DMS153 treated with DMSO at 0.1 percent for 48 hours (cell line): ENCODE results near the gene FNIP1.
"Not testable (repeated sequence)": the region's sequence is repeated elsewhere in the genome, so short reads cannot be mapped to it uniquely, and the experiment has no call there.

ENCODE experiments used
- DNase-seq: peaks from one replicate; lab custom pipeline; 2025; ENCODE audit not compliant: unreplicated experiment; lab: John Stamatoyannopoulos, UW

The FNIP1 gene

DNA sequence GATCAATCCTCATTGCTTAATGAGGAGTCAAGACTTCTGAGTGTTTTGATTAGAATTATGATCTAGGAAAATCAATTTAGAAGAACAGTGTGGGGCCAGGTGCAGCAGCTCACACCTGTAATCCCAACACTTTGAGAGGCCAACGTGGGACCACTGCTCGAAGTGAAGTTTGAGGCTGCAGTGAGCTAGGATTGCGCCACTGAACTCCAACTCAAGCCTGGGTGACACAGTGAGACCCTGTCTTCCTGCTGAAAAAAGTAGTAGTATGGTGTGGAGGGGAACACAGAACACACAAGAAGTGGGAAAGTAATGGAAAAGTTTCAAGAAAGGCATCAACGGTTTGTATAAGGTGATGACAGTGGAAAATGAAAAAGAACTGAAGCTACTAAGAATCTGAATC, 9.1 kb downstream of the FNIP1 start:
- no peak for DNase-seq

DNA sequence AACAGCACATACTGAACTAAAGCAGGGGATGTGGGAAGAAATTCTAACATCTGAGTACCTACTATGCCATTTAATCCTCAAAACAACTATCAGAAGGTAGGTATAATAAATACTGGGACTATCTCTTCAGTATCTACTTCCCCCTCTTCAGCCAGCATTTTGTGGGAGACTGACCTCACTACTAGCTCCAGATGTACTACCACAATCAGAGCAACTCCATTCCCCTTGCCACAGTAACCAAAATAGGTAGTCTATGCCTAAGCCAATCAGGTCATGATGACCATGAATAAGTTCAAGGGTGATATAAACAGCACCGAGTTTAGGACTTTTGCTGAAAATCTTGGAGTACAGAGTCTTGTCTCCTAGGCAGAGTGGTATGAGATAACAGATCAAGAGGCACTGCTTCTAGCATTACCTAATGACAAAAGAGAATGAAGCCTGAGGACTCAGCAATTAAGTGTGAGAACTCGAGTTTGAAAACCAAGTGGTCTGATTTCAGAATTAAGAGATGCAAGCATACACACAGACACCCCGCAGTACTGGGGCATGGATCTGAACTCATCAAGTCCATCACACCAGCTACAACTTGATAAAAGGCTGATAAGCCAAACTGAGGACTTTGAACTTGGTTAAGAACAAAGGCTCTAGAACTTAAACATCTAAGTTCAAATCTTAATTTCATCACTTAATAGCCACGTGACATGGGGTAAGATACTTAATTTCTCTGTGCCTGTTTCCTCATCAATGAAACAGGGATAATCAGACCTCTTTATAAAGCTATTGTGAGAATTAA, 9.7 kb downstream of the FNIP1 start:
- DNase-seq, result no peak

GRCh38 chr5:131786036-131786435, 10.8 kb downstream of the FNIP1 start:
- DNase-seq, result no peak

DNA sequence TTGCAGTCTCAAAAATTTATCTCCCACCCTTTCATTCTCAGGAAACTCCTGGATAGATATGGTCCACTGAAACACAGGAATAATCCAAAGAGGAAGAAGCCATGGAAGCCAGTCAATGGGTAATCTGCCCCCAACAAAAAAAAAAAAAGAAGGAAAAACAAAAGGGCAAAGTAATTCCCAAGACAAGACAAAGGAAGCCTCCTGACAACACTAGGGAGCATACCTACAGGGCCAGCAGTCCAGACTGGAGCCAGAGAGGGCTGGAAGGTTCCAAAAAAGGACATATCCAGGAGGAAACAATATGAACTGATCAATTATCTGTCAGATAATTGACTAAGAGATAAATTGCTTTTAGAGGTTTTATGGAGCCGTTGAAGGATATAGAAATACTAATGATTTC, 12.9 kb downstream of the FNIP1 start:
- DNase-seq, result no peak

GRCh38 chr5:131783357-131783756, 13.5 kb downstream of the FNIP1 start:
- no peak for DNase-seq

DNA sequence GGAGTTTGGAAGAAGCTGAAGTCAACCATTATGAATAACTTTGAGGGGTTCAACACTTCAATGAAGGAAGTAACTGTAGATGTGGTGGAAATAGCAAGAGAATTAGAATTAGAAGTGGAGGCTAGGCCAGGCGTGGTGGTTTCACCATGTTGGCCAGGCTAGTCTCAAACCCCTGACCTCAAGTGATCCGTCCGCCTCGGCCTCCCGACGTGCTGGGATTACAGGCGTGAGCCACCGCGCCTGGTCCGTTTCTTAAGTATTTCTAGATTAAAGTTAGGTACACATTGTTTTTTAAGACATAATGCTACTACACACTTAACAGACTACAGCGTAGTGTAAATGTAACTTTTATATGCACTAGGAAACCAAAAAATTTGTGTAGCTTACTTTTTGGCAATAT, 14.1 kb downstream of the FNIP1 start:
- no peak for DNase-seq

- DNase-seq, result not testable (repeated sequence)
Observed at GRCh38 chr5:131778141-131778540, 18.7 kb downstream of the FNIP1 start.

- DNase-seq, result no peak
Observed at GRCh38 chr5:131776450-131776849, 20.4 kb downstream of the FNIP1 start.

DNA sequence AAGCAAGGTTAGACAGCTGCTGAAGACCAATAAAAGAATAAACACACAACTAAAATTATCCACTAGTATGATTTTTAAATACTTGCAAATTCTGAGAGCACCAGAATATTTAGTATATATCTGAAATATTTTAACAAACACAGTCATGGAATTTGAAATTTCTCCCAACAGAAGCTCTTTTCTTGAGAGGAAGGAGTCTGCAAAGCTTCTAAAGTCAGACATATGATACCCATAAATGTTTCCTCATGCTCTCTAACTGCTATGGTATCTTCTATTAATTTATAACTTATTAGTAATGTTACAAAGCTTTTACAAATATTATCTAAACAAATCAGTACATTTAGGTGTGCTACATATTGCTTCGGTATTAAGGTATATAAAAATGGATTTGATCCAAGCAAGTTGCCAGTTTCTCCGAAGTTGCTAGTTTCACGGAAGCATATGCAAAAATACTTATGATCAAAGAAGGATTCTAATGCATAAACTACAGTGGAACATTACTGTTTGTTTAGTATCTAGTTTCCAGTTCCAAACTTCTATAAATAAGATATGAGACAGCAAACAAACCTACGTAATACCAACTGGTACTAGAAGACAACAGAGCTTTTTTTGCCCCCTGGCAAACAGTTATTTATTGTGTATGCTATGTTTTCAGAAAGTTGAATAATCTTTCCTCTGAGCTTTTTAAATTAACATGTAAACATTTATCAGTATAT, 22.0 kb downstream of the FNIP1 start:
- DNase-seq, result no peak

DNA sequence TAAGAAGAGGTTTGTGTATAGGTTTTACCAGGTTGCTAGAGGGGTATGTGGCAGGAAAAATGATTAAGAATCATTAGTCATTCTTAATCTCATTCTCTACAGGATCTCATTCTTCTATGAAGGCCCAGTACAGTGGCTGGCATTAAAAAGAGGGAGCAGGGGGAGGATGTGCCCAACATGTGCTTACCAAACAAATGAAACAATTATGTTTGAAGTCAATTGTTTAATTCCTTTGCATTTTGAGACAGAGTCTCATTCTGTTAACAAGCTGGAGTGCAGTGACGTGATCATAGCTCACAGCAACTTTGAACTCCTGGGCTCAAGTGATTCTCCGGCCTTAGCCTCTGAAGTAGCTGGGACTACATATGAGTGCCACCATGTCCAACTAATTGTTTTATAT, 23.0 kb downstream of the FNIP1 start:
- DNase-seq, result no peak

DNA sequence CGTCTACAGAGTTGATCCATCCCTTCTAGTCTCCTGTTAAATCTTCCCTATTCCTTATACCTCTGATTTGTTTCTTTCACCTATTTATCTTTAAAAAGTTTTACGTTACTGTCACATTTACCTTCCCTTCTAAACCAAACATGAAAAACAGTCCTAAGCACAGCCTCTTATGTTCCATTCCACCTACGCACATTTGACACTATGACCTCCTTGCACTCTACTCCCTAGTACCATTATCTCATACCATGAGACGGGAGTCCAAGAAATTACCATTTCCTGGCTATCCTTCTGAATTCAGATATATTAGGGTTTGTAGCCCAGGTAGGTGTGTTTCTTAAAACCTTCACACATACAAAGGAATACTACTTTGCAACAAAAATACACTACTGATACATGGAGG, 25.1 kb downstream of the FNIP1 start:
- DNase-seq, result no peak

GRCh38 chr5:131769961-131770360, 26.9 kb downstream of the FNIP1 start:
- no peak for DNase-seq

DNA sequence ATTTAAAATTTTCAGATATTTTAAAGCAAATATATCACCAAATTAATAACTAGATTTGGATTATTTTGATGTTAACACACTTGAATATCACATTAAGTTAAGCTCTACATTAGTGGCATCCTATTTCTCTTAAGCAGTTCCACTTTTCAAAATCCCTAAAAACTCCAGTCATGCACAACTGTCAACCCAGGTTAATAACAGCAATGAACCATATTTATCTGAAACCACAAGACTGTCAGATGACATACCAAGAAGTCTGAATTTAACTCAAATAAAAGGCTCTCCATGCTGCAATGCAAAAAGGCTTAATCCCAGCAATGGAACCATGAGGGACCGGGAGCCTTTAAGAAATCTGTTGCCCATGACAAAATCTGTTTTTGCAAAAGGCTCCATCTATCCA, 27.5 kb downstream of the FNIP1 start:
- DNase-seq, result no peak

GRCh38 chr5:131767891-131768290, 28.9 kb downstream of the FNIP1 start:
- DNase-seq, result no peak

GRCh38 chr5:131766689-131767088, 30.1 kb downstream of the FNIP1 start:
- no peak for DNase-seq

DNA sequence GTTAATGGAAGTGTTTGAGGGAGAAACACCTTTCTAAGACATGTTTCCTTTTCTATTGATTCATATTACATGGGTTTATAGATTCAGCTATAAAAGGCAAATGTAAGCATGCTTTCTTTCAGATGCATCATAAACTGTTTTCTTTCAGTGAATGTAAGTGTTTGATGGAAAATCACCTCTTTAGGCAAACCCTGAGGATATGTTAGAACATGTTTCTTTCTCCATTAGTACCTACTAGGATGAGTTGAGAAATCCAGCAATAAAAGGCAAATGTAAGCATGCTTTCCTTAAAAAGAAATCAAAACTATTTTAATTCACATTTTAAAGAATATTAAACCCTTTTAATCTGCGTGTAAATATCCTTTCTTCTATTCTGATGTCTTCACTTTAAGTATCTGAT, 31.6 kb downstream of the FNIP1 start:
- no peak for DNase-seq

- no peak for DNase-seq
Observed at GRCh38 chr5:131763968-131764367, 32.8 kb downstream of the FNIP1 start.

GRCh38 chr5:131760793-131761192, 36.0 kb downstream of the FNIP1 start:
- no peak for DNase-seq

DNA sequence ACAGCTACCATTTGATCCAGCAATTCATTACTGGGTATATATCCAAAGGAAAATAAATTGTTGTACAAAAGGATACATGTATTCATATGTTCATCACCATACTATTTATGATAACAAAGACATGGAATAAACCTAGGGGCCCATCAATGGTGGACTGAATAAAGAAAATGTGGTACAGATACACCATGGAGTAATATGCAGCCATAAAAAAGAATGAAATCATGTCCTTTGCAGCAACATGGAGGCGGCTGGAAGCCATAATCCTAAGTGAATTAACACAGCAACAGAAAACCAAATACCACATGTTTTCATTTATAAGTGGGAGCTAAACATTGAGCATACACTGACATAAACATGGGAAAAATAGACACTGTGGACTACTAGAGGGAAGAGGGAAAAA, 37.1 kb downstream of the FNIP1 start:
- no peak for DNase-seq

- DNase-seq, result no peak
Observed at GRCh38 chr5:131758520-131758900, 38.3 kb downstream of the FNIP1 start.

DNA sequence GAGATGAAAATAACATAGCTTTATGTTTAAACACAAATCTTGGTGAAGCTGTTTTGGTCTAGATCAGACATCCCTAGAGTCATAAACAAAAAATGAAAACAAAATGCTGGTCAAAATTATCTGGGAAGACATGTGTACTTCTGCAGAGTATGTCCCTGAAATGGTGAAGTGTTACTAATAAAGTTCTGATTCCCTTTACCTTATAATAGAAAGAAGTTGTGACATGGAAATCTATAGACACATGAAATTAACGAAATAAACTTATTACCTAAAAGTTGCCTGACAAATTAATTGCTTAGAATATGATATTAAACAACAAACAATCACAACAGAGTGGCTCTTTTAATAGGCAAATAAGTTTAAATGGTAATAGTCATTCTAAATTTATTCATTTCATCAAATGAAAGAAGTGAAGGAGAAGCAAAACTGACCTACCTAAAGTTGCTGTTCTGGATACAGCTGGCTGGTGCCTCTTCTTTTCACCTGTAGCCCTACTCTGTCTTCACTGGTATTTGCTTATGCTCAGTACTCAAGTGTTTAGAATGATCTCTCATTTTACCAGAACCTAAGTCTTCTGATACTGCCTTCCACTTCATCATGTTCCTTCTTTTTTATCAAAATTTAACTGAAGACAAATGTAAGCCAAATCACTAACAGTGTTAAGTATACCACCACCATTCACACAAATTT, 38.8 kb downstream of the FNIP1 start:
- DNase-seq, result no peak

GRCh38 chr5:131756942-131757341, 39.9 kb downstream of the FNIP1 start:
- no peak for DNase-seq
